Left cardiac atrium (tissue), 4 donors: ENCODE data around the gene SPACA4. TPM values are rescaled to one million over a fixed set of nuclear protein-coding genes. Genes with fewer than 3 reads are reported as not detected.

Experiments
- ATAC-seq, 2 donors: fragments of 200-7000 bp; cut with Tn5 transposase; one replicate each; pipeline ENCODE4 v1.9.1; 2020; ENCODE audit warnings: mild to moderate bottlenecking in 2 of 2, moderate library complexity in 2 of 2
- DNase-seq: peaks from one replicate; pipeline ENCODE4 v3.0.0-alpha.2; 2020
- intact Hi-C, 2 donors: fragments of 100-400 bp; cut with DNase I; formaldehyde crosslinking; loops; one replicate each; pipeline versions ENCODE4 v1.14.1 to v1.15.1; 2022 to 2023
- total RNA-seq, 2 donors: library from RNA; stranded (reverse); fragmentation: NEBNext Ultra II Directional; extraction: Animal tissue kit (Norgen Biotek cat#: 25700); gene quantifications; one replicate each; pipeline ENCODE4 v1.2.1, GENCODE V29; 2021
- donor health status: DM: no; HTN: yes; CAD: no.
- donor health status: DM: no; HTN: yes; CAD: no; lungs with severe emphysema.
- donor health status: DM: yes; HTN: yes; CAD: no.
- donor health status: Dilated cardiomyopathy.

The SPACA4 gene
- total RNA-seq, 2 donors from 2014 or later: not detected

DNA sequence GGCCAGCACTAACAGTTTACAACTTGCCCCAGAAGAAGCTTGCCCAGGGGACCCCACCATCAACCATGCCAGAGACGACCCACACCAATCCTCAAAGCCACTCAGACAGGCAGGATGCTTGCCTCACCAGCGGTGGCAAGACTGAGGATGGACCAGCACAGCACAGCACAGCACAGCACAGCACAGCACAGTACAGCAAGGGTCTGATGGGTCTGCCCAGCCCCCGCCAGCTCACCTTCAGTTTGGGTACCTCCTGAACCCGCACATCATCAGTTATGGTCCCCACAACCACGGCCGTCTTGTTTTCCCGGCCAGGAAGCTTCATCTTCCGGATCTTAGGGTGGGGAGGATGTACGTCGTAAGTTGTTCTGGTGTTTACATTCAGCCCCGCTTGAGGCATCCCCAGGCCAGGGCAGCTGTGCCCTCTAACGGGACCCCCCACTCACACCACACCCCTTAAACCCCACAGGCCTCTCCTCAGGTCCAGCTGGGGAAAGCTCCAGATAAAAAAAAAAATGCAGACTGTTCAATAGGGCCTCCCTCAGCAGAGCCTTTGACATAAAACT lies 10.0 kb downstream of the SPACA4 start:
- intact Hi-C loops: no loop called here
- no peak for DNase-seq
- ATAC-seq: no peak

DNA sequence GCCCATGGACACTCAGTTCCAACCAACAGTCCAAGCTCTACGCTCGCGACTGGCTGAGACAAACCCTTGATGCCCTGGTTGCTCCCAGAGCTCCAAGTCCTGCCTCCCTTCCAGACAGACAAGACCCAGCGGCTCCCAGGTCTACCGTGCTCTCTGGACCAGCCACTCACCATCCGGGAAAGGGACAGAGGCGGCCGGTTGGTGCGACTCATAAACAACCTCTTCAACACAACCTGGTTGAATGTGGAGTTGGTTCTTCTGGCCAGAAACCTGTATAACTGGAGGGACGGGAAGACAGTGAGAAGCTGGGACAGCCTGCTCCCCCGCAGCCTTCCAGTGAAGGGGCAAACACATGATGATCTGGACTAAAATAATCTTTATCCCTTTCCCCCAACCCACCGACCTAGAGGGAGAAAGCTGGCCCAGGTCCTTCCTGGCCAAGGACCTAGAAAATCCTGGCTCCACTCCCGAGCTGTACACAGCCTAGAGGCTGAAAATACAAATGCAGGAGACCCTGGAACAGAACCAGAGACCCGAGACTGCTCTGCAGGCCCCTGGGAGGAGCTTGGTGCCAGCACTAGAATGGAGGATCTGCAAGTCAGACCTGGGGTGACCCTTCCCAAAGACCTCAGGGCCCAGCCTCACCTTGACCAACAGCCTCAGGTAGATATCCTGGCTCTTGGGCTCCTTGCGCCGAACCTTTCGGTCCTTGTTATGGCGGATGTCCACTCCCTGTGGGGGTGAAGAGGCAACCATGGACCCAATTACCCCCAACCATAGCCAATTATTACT lies 10.8 kb downstream of the SPACA4 start:
- no peak for DNase-seq
- ATAC-seq: no peak
- intact Hi-C loops: no loop called here

DNA sequence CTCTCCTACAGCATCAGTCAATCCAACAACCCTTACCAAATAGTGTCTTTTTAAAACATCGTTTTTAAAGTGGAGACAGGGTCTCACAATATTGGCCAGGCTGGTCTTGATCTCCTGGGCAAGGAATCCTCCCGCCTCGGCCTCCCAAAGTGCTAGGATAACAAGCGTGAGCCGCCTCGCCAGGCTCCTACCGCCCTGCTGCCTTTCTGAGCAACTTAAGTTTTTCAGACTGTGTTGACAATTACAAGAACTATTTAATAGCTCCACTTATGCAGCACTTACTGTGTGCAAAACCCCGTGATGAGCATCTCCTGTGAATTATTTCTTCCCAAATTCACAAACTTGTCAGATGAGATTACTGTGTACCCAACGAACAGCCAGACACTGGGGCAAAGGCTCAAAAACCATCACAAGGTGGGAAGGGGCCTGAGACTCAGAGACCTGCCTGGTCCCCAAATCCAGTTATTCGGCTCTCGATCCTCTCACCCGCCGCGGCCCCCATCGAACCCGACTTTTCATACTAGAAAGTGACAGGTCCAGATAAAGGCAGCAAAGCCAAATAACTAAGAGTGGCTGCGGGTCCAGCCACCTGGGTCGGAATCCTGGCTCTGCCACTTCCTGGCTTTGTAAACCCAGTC lies 11.9 kb downstream of the SPACA4 start:
- intact Hi-C loops: no loop called here
- DNase-seq: no peak
- no peak for ATAC-seq

DNA sequence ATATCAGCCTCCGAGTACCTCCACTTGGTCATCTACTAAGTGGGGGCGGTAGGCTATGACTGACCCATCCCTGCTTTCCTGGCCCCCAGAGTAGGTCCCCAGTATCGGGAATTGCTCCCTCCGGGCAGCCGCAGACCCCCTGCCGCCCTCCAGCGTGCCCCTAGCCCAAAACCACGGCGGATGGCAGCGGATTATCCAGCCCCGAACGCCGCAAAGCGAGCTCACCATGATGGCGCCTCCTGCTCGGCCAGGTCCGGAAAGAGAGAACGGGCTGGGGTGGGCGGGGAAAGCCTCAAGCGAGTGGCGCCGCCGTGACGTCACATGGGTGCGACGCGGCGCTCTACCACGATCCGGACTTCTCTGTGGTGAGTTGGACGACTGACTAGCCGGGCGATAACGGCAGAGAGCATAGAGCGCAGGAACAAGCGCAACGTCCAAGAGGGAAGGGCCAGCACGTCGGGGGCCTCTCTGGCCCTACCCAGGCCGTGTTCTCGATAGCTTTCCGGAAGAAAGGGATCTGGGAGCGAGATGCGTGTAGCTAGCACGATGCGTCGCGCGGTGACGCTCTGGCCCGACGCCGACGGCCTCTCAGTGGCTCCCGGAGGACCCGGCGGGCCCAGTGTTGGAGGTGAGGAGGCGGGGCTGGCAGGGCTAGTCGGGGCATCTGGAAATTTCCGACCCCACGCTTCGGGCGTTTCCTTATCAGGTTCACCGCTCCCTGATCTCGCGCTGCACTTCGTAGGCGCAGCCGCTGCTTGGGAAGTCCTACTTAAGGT lies 12.6 kb downstream of the SPACA4 start, which contains the start of the genes RPL18 and SPHK2:
RPL18 (minus strand) TSS at position 263 of the 776 bp plus-strand sequence; CDS start at position 228, 35 bp downstream.
SPHK2 (plus strand) TSS at position 591 of the 776 bp plus-strand sequence. CDS start 1,009 bp downstream, outside the sequence.
- intact Hi-C loops: no loop called here
- DNase-seq: peak; percentile 99

DNA sequence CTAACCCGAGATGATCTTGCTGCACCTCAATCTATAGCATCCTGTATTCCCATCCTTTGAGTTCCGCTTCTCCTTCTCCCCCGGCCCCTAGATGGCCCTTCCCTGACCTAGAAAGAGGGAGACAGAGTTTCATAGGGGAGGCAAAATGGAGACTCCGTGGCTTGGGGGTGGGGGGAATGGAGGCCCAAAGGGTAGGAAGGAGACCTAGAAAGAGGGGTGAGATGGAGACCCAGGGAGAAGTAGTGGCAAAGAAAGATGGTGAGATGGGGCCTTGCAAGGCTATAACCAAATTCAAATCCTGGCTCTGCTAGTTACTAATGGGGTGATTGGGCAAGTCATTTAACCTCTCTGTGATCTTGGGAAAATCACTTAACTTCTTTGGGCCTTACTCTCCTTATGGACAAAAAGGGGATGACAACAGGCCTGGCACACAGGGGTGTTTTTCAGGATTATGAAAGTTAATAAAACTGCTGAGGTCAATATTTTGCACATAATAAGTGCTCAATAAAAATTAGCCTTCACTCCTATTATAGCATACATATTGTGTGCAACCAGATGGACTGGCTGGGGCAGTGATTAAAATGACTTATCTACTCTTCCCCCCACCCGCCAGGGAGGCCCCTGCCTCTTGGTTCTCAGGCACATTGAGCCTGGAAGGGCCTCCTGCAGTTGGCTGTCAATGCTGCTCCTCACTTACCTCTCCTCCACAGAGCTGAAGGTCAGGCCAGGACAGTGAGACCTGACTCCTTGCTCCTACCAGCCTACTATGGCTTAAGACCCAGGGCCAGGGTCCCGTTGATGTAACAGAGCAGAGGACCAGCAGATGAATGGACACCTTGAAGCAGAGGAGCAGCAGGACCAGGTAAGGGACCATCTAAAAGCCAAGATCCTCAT lies 13.4 kb downstream of the SPACA4 start:
- intact Hi-C loops: no loop called here
- DNase-seq (peak; percentile 30), ATAC-seq (no peak)

More for the DNA sequence above, 12.6 kb downstream of the SPACA4 start, which contains the start of the genes RPL18 and SPHK2:
- peak; percentile 91 to 92 for ATAC-seq

DNA sequence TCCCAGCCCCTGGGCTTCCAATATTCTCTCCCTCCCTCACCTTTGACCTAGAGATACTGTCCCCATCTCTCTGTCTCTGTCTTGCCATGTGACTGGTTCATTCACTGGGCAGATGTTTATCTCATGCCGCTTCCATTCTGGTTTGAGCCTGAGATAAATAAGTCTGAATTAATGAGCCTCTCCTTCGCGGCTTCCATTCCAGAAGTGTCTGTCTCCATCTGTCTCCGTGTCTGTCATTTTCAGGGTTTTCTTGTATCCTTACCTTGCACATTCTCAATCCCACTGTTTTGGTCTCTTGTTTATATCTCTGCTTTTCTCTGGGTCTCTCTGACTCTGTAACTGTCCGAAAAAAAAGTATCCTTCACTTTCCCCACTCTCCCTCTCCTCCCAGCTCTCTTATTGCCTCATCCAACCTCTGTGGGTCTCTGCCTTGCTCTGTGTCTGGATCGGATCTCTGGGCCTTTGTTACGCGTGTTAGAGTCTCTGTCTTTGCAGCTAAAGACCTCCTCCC lies 17.1 kb downstream of the SPACA4 start:
- intact Hi-C loops: no loop called here
- DNase-seq: no peak

DNA sequence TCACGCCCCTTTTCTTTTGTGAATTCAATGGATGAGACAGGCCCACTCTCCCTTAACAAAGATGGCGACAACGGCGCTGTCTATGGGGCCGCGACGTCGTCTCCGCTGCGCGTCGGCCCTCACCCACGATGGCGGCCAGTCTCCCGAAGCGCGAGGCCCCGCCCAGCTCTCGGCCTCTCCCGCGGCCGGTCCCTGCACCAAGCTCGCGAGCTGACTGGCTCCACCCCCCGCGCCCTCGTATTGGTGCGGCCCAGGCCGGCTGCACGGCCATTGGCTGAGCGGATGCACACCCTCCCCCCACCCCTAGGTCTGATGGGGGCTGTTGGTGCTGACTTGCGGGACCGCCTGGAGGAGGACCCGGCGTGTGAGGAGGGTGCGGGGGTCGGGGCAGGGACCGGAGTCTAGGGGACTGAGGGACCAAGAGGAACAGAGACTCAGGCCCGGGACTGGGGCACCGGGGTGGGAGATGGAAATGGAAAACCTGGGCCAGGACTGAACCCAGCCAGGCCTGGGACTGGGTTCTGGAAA lies 17.6 kb downstream of the SPACA4 start:
- DNase-seq (peak; percentile 99), ATAC-seq (peak; percentile 86 to 88)
- intact Hi-C loops: no loop called here

More for the DNA sequence above, 17.1 kb downstream of the SPACA4 start:
- no peak for ATAC-seq

DNA sequence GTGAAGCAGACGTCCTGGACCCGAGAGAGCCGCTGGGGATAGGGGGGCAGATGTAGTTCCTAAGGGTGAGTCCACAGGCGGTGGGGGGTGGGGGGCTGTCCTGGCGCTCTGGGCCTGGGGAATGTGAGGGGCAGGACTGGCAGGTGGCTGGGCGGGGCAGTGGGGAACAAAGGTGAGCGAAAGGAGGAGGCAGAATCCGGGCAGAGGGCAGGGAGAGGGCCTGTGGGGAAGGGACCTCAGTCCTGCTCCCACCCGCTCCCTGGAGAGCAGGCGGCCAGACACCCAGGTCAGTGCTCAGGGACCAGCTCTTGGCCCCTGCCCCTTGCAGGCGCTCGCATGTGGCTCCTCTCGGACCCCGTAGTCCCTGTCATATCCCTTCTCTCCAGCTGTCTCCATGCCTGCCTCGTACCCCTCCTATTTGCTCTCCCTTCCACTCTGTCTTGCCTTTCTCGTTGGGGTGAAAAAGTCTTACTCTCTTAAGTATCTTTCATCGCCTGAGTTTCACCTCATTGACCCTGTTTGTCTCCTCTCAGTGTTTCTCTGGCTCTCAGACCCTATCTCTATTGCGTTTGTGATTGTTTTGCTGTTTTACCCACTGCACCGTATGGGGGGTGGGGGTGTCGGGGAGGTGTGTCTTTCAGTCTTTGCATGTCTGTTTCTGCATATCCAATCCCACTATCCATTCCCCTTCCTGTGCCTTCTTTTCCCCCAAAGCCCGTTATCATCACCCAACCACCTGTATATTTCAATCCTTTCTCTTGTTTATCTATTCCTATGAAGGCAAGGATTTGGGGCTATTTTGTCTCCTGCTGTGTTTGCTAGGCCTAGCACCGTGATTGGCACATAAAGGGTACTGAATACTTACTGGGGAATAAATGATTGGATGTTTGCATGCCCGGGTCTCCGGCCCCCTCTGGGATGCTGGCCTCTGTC lies 18.5 kb downstream of the SPACA4 start:
- DNase-seq (no peak), ATAC-seq (no peak)
- intact Hi-C loops: no loop called here

DNA sequence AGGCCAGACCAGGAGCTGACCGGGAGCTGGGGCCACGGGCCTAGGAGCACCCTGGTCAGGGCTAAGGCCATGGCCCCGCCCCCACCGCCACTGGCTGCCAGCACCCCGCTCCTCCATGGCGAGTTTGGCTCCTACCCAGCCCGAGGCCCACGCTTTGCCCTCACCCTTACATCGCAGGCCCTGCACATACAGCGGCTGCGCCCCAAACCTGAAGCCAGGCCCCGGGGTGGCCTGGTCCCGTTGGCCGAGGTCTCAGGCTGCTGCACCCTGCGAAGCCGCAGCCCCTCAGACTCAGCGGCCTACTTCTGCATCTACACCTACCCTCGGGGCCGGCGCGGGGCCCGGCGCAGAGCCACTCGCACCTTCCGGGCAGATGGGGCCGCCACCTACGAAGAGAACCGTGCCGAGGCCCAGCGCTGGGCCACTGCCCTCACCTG lies 19.4 kb downstream of the SPACA4 start:
- DNase-seq (peak; percentile 38), ATAC-seq (no peak)
- intact Hi-C loops: no loop called here

DNA sequence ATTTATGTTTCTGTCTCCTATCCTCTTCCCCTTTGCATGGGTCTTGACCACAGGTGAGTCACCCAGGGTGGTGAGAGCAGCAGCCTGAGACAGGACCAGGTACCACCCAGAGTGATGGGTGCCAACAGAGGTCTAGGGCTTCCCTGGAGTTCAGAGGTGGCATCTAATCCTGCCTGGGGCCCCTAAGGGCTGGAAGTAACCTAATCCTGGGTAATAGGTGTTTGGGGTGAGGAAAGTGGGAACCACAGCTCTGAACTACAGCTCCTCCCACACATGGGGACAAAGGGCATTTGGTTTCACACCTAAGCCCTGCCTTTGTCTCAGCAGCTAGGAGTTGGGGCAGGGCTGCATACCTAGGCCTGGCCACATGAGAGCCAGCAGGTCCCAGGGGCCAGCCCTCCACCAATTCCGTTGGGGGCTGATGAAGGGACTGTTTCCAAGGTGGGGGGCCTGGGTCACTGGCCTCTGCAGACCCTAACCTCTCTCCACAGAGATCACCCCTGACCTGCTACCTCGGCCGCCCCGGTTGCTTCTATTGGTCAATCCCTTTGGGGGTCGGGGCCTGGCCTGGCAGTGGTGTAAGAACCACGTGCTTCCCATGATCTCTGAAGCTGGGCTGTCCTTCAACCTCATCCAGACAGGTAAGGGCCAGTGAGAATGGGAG lies 20.8 kb downstream of the SPACA4 start:
- DNase-seq: no peak
- ATAC-seq: no peak
- intact Hi-C loops: no loop called here

DNA sequence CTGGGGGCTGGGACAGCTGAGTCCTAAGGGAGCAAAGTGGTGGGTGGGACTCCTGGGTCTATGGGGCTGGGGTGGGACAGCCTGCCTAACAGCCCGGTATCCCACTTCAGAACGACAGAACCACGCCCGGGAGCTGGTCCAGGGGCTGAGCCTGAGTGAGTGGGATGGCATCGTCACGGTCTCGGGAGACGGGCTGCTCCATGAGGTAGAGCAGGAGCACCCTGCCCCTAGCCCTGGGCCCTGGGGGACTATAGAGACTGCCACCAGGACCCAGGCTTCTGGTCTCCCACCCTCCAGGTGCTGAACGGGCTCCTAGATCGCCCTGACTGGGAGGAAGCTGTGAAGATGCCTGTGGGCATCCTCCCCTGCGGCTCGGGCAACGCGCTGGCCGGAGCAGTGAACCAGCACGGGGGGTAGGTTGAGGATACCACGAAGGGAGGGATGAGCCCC lies 21.3 kb downstream of the SPACA4 start:
- intact Hi-C loops: no loop called here
- DNase-seq (no peak), ATAC-seq (no peak)

DNA sequence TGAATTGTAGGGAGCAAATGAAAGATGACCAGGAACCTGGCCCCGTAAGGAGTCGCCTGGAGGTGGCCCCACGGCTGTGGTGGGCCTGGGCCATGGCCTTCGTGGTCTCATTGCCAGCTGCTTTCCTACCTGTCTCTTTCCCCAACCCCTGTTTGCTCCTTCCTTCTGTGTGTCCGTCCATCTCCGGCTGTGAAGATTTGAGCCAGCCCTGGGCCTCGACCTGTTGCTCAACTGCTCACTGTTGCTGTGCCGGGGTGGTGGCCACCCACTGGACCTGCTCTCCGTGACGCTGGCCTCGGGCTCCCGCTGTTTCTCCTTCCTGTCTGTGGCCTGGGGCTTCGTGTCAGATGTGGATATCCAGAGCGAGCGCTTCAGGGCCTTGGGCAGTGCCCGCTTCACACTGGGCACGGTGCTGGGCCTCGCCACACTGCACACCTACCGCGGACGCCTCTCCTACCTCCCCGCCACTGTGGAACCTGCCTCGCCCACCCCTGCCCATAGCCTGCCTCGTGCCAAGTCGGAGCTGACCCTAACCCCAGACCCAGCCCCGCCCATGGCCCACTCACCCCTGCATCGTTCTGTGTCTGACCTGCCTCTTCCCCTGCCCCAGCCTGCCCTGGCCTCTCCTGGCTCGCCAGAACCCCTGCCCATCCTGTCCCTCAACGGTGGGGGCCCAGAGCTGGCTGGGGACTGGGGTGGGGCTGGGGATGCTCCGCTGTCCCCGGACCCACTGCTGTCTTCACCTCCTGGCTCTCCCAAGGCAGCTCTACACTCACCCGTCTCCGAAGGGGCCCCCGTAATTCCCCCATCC lies 22.1 kb downstream of the SPACA4 start:
- DNase-seq: no peak
- ATAC-seq: no peak
- intact Hi-C loops: no loop called here

DNA sequence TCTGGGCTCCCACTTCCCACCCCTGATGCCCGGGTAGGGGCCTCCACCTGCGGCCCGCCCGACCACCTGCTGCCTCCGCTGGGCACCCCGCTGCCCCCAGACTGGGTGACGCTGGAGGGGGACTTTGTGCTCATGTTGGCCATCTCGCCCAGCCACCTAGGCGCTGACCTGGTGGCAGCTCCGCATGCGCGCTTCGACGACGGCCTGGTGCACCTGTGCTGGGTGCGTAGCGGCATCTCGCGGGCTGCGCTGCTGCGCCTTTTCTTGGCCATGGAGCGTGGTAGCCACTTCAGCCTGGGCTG lies 22.7 kb downstream of the SPACA4 start:
- DNase-seq (peak; percentile 35), ATAC-seq (no peak)
- intact Hi-C loops: no loop called here

DNA sequence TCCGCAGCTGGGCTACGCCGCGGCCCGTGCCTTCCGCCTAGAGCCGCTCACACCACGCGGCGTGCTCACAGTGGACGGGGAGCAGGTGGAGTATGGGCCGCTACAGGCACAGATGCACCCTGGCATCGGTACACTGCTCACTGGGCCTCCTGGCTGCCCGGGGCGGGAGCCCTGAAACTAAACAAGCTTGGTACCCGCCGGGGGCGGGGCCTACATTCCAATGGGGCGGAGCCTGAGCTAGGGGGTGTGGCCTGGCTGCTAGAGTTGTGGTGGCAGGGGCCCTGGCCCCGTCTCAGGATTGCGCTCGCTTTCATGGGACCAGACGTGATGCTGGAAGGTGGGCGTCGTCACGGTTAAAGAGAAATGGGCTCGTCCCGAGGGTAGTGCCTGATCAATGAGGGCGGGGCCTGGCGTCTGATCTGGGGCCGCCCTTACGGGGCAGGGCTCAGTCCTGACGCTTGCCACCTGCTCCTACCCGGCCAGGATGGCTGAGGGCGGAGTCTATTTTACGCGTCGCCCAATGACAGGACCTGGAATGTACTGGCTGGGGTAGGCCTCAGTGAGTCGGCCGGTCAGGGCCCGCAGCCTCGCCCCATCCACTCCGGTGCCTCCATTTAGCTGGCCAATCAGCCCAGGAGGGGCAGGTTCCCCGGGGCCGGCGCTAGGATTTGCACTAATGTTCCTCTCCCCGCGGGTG lies 23.2 kb downstream of the SPACA4 start:
- ATAC-seq: peak; percentile 20 to 58
- intact Hi-C loops: no loop called here
- peak; percentile 67 for DNase-seq
